HG03066 (cell line): ENCODE data around the gene CCDC178.

Source experiments
- ATAC-seq: cut with Tn5 transposase; IDR thresholded peaks from one replicate; pipeline ENCODE4 v1.9.1; 2021; ENCODE audit warnings: low read depth; ENCODE audit not compliant: unreplicated experiment

The CCDC178 gene

DNA sequence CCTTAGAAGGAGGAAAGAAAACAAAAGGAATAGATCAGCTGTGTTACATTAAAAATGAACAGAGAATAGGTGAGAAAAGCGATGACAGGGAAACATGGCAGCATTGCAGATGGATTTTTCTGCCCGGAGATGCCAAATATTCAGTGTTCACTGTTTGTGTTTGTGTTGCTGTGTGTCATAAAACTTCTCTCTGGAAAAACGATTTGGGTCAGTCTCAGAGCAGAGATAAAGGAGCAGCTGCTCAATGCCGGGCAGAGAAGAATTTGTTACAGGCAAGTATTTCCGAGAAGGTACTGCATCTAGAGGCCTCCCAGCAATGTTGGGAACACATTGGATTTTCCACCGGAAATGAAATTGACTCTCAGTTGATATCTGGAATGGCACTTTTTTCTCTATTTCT is 511.3 kb downstream of the CCDC178 start:
- ATAC-seq, result no peak

DNA sequence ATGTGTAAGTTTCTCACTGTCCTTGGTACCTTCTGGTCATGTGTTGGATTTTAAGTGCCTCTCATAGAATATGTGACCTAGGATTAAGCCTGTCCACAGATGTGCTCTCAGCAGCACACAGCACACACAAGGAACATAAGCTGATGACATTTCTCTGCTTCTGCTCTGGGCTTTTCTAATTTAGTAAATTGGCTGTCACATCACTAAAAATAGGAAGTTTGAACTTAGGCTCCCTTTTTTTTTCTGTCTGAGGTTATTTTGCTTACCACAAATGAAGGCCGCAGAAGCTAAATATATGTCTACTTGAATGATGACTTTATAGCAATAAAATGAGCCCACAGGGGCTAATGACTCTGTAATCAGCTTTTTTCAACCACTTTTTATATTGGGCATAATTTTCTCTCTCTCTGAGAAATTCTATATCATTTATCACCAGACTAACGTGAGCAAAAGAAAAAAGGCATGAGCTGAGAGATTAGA is 517.5 kb downstream of the CCDC178 start:
- no peak for ATAC-seq

DNA sequence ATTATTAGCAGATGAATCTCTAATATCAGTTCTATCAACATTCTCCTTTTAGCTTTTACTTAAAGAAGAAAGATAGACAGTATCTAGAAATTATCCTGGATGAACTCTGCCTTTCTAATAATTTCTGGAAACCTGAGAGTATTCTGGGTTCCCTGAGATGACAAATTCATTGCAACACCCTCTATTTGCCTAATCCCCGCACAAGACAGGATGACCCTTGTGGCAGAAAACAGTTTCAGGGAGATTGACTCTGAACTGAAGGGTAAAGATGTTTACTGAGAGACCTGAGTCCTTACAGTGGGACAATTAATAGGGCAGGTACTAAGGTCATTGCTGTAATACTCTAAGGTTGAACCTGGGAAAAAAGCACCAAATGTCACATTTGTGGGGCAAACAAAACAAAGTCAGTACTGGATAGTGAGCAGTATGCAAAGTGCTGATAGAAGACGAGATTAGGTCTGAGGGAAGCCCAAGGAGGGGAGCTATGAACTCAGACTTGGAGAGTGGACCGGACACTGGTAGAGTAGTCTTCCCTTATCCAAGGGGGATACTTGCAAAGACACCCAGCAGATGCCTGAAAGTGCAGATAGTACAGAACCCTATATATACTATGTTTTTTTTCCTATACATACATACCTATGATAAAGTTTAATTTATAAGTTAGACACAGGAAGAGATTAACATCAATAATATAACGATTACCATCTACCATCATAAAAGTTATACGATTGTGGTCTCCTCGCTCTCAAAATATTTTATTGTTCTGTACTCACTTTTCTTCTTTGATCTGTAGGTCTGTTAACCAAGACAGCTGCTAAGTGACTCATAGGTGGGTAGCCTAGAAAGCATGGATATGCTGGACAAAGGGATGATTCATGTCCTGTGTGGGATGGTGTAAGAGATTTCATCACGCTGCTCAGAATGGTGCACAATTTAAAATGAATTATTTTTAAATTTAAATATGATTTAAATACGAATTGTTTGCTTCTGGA is 519.4 kb downstream of the CCDC178 start:
- ATAC-seq, result no peak

DNA sequence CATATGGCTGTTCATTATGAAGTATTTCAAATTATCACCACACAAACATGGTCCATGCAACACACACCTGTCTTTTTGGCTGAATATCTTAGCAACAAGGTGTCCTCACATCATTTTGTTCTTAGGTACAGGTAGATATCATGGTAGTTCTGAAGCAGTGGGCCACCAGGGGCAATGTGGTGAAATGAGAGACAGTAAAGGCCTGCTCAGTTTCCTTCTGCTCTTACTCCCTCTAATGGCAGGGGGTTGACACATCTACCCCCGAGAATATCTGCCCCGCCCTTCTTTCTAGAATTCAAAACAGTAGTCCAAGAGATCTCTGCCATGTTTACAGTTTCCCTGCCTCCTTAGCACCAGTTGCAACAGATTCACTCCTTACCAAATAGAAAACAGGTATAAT is 520.7 kb downstream of the CCDC178 start:
- peak; percentile 80 for ATAC-seq

DNA sequence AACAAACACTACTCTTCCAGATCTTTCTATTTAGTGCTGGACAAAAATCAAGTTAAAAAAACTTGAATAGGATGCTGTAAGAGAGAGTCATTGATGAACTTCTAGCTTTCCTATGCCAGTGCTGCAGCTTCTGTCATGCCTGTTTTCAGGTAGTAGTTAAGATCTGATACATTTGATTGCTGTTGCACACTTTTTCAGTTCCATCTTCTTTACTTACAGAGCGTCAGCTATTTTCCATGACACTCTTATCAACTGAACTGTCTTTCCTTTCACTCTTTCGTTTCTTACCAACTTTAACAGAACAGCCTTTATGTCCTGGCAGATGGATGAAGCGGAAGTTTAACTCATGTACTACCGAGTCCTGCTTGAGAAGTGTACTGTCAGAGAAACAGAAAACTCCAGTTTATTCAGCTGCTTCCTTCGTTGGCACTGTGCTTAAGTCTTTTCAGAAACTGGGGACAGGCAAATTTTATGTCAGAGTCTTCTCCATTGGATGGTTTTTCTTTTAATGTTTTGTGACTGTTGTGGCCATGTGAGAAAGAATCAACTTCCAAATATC is 521.8 kb downstream of the CCDC178 start:
- ATAC-seq, result no peak

DNA sequence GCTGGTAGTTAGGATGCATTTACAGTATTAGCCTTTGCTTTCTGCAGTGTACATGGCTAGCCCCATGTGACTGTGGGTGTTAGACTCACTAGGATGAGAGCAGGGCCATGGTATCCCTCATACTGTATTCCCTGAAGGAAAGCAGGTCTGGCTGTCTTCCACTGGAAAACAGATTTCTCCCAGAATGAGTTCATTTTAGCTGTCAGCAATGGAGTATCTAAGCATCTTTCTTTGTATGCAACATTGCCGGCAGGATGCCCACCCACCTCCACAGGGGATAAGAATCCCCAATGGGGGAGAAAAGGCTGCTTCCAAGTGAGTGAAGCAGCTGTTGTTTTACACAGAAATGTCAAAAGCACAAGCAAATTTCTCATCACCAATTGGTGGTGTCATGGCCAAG is 525.0 kb downstream of the CCDC178 start:
- ATAC-seq, result no peak

DNA sequence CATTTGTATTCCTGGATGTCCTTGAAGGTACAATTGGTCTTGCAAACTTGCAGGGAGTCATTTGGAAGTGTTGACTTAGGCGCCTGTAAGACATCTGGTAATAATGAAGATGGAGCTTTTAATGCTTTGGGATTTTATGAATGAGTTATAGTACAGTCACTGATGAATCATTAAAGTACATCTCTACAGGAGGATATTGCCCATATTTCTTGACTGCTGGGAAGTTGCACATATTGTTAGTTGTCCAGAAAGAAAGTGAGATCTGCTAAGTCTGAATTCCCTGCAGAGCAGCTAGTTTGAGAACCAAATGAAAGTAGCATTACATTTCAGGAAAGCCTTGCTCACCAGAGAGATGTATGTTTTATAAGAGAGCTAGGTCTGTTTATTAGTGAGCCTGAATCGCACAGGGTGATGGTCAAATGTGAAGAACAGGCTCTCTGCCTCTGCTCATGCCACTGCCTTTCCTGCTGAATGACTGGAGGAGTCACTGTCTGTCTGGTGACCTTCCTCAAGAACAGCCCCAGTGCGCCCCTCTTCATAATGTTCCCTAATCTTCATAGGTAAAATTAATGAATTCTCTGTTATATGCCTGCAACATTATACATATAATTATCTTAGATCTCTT is 528.7 kb downstream of the CCDC178 start:
- ATAC-seq, result no peak

DNA sequence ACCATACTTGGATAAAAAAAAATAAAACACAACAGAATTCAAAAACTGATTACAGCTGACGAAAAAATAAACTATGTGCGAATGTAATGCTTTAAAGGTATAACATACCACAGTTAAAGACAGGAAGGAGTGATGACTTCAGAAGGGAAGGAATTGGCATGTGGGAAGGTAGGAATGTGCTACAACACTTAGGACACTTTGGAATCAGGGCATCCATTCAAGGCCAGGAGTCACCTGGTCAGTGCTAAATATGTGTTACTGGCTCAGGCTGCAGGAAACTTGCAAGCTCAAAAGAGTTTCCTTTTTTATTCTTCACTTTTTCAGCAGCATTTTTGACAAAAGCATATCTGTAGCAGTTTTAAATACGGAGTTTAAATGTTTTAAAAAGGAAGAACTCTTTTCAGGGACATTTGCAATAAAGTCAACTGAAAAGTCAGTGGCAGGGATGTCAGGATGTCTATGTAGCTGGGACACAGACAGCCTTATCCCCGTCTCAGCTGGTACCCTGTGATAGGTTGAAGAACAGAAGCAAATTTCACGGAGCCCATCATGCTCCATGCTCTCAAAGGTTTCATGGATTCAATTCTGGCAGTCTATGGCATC is 529.7 kb downstream of the CCDC178 start:
- ATAC-seq, result no peak

DNA sequence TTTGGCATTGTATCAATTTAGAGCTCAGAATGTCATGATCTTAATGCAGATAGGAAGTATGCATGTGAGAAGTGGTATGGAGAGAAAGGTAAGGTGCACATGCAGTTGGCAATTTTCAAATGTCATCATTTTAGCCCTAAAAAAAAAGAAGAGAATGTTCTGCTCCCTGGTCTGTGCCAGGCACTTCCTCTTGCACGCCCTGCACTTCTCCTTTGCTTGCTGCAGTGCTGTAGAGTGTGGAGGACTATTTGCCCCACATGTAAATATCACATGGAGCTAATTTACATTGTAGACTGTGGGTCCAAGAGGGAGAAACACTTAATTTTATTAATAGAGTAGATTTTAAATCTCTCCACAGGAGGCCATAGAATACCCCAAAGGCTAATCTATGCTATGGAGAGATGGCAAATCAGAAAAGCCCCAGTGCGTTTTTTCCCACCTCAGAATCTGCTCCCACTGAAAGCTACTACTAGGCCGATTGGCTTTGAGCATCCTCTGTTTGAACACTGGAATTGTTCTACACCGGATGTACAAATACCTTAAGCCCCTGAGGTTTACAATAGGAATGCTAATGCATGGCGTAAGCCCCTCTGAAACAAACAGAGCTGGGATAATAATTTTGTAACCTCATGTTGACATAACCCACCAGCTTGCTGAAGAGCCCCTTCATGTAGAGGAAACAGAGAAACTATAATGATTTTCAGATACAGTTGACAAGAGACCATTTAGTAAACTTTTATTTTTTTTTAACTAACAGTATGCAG is 530.5 kb downstream of the CCDC178 start:
- no peak for ATAC-seq

DNA sequence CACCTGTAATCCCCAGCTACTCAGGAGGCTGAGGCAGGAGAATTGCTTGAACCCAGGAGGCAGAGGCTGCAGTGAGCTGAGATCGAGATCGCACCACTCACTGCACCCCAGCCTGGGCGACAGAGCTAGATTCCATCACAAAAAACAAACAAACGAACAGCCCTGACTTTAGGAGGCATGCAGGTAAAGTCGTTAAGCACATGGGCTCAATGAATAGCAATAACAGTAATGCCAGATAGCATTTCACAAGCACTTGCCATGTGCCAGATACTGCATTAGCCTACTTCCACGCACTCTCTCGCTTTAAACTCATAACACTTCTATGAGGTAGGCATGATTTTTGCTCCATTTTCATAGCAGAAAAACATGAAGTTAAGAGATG is 532.1 kb downstream of the CCDC178 start:
- ATAC-seq, result no peak

DNA sequence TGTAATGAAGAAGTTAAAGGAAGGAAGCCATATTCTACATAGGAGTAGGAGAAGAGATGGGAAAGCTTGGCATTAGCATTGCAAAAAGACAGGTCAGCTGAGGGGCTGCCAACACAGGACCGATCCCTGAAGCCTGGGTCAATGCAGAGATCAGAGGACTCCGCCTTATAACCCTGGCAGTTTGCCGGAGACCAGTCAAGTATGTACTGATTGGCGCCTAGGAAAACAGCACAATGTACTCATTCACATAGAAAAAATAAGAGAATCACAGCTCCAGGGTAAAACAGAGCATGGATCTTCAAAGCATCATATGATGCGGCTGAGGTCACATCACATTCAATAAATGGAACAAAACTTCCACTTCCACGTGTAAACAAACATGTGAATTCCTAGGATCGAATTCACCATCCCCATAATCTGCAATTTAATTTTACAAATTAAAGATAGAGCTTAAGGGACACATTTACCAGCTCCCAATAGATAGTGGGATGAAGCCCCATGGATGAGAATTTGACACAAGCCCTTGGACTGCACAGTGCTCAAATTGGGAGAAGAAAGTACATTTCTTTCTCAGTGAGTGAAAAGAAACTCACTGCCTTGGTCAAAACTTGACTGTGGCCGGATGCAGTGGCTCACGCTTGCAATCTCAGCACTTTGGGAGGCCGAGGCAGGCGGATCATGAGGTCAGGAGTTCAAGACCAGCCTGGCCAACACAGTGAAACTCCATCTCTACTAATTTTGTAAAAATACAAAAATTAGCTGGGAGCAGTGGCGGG is 532.7 kb downstream of the CCDC178 start:
- ATAC-seq, result no peak

DNA sequence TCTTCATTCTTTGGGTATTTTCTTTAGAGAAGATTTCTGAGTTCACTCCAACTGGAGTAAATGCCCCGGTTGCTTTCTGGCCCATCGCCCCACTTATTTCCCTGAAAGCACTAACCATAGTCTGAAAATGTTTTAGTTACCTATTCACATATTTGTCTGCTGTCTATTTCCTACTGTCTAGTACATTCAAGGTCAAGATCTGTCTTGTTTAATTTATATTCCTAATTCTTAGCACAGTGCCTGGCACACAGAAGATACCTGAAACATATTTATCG is 533.3 kb downstream of the CCDC178 start:
- ATAC-seq, result no peak

DNA sequence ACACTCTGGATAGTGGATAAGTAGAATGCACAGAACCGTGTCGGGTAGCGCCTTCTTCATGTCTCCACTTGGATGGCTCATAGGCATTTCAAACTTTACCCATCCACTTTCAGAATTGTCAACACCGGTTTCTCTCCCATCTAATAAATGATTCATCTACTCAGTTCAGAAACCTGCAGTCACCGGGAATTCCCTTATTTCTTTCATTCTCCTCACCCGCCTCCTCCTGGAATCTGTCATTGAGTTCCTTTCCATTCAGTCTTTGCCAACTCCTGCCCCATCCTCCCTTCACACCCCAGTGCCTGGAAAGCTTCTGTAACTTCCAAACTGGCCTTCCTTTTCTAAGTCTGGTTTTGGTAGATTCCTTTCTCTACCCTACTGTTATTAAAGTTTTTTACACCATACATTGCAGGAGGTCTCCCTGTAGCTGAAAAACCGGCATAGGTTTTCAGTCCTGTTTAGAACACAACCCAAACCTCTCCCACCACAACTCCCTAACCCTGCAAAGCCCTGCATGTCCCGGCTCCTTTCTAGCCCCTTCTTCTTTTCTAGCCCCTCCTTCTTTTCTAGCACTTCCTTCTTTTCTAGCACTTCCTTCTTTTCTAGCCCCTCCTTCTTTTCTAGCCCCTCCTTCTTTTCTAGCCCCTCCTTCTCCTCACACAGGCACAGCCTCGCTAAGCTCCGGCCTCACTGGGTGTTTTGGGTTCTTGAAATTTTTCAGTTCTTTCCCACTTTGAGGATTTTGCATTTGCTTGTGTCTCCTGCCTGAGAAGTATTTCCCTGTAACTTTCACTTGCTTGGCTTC is 533.8 kb downstream of the CCDC178 start:
- ATAC-seq, result no peak

DNA sequence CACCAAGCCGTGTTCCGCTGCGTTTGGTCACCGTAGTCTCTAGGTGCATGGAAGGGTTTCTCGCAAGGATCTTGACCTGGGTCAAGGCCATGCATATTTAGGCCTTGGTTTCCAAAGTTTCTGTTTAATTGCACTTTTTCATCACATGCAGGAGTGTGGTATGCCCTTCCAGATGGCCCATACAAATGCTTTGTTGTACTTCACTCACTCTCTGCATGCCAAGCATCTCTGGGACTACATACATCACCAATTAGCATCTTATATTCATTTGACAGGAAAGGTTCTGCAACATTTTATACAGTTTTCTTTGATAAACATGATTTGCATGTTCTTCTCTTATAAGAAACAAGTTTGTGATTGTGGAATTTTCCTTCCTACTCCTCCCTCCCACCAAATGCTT is 534.9 kb downstream of the CCDC178 start:
- ATAC-seq, result no peak

DNA sequence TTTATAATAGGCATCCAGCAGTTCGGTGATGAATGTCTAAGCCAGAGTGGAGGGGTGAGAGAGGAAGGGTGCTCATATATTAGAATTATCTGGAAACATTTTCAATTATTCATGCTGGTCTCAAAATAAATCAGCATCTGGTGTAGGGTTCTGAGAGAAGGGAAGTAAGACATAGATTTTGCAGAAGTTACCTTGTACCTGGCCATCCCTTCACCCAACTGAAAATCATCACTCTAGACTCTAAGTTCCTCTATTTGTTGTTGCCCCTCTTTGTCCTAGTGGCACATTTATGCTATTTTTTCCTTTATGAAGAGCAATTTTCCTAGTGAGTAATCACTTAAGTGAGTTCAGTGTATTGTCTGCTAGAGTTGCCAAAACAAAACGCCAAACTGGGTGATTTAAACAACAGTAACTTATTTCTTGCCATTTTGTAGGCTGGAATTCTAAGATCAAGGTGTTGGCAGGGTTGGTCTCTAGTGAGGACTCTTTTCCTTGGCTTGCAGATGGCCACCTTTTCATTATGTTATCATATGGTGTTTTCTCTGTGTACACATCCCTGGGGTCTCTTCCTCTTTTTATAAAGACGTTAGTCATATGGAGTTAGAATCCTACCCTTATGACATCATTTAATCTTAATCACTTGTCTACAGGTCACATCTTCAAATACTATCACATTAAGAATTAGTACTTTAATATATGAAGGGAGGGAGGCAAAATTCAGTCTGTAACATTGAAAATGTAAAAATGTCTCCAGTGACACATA is 537.8 kb downstream of the CCDC178 start:
- ATAC-seq, result no peak

DNA sequence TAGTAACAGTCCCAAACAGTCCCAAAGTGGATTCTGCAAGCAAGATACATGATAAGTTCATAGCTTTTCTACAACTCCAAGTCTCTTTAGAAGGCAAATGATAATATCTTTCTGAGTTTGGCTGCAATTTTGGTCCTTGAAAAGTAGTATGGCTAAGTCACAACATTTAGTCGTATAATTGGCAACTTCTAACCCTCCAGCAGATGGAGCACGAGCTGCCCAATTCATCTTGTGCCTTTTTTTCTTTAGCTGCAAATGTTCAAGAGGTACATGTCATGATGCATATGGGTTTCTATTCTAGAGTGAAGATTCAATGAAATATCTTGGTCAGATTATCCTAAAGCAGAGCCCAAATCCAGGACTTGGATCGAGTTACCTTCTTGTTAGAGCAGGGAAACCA is 540.7 kb downstream of the CCDC178 start:
- no peak for ATAC-seq

DNA sequence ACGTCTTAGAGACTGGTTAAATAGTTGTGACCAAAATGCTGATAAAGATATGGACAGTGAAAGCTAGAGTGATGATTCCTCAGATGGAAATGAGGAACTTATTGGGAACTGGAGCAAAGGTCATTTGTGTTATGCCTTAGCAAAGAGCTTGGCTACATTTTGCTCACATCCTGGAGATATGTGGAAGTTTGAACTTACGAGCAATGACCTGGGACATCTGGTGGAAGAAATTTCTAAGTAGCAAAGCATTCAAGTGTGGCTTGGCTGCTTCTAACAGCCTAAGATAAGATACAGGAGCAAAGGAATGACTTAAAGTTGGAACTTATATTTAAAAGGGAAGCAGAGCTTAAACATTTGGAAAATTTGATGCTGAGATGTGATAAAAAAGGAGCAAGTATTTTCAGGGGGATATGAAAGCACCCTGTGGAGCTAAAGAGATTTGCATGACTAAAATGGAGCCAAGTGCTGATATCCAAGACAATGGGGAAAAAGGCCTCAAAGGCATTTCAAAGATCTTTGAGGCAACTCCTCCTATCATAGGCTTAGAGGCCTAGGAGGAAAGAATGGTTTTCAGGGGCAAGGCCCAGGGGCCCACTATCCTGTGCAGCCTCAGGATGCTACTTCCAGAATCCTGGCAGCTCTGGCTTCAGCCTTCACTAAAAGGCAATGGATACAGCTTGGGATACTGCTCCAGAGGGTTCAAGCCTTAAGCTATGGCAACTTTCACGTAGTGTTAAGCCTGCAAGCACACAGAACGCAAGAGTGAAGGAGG is 543.6 kb downstream of the CCDC178 start:
- ATAC-seq, result no peak

DNA sequence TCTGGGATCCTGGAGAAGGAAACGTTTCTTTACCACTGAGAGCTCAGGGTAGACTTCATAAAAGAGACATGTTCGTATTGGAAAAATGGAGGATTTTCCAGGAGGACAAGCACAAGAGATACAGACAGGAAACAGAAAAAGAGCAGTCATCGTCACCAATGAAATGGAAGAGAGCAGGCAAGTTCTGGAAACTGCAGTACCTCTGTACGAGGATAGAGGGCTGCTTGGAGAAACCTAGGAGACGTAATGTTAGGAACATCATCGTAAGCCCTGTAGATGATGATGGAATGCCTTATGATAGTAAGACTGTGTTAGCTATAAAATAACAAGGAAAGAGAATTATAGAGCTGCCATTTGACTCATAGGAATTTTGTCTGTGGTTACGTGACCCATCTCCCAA is 546.6 kb downstream of the CCDC178 start:
- ATAC-seq, result no peak
